ENCODE data around the gene ENTREP1. TPM values are rescaled to one million over a fixed set of nuclear protein-coding genes. Genes with fewer than 3 reads are reported as not detected.

The ENTREP1 gene
- polyA plus RNA-seq, 1 of the 3 experiments (the other 2 are of a cell fraction) = not detected

DNA sequence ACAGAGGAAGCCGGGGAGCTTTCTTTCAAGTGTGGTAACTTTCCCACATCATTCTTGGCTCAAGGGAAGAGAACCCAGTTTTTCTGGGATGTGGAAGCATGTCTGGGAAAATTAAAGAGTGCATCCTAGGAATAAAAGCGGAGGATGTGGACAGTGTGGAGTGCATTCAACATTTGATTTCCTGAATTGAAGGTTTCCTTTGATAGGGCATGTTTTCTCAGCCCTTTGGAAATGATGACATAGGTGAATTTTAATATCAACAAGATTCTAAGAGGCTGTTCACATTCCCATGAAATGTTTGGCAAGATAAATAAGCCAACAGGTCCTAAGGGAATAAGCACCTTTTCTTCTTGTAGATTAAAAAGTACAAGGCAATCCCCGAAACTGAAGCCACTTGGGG lies 63.6 kb downstream of the ENTREP1 start:
- Histone ChIP-seq H3K9ac (no peak overlapping the region), H3K4me3 (ENCODE audit: low read depth in 2 of 2, low read length in 1 of 2) (no peak overlapping the region), H3K4me1 (ENCODE audit: control insufficient read depth in 1 of 2, insufficient read depth in 2 of 2, low read depth in 1 of 2, low read length in 1 of 2) (no peaks in the 10 kb centered on the region), H2AFZ (ENCODE audit: low read depth) (no peak overlapping the region), H3K36me3 (replicated peaks in 1 of 2; ENCODE audit: control insufficient read depth in 1 of 2, insufficient read depth in 2 of 2, low read length in 1 of 2) (no peaks in the 10 kb centered on the region), H4K20me1 (ENCODE audit: insufficient read depth) (no peaks in the 10 kb centered on the region), H3K79me2 (ENCODE audit: insufficient read depth) (no peaks in the 10 kb centered on the region), H3K4me2 (no peak overlapping the region), H3K27ac (ENCODE audit: low read depth in 2 of 2, low read length in 1 of 2) (no peak overlapping the region), H3K9me3 (no peaks in the 10 kb centered on the region), H3K27me3 (ENCODE audit: insufficient read depth) (peaks cover 9% of the 10 kb centered on the region; the same call in 1 of the 2 replicates), H3F3A (replicated peaks; ENCODE audit: insufficient read depth) (no peaks in the 10 kb centered on the region), H3K9me2 (no peaks in the 10 kb centered on the region)
- WGBS (ENCODE audit: low lambda C conversion rate) = 17% methylated on average over 3 of the region's 3 CpGs
- POLR2A ChIA-PET = no interaction called here
- CTCF ChIA-PET = no interaction called here
- DNase-seq = no peak
- no peak for TF ChIP-seq NFIC (IDR thresholded peaks at IDR 0.05; ENCODE audit: borderline replicate concordance)
- TF ChIP-seq RCOR1 (IDR thresholded peaks at IDR 0.05; ENCODE audit: low read length) = no peak
- no peak for TF ChIP-seq TEAD4 (IDR thresholded peaks at IDR 0.05; ENCODE audit: borderline replicate concordance, insufficient read depth)
- no peak for TF ChIP-seq RXRA (IDR thresholded peaks at IDR 0.05; ENCODE audit: borderline replicate concordance, low read depth)
- no peak for TF ChIP-seq ELF1 (IDR thresholded peaks at IDR 0.05)
- TF ChIP-seq JUND (IDR thresholded peaks at IDR 0.05) = no peak
- TF ChIP-seq RAD21 (IDR thresholded peaks at IDR 0.05; ENCODE audit: low read length) = no peak
- TF ChIP-seq PBX3 (IDR thresholded peaks at IDR 0.05) = no peak
- TF ChIP-seq TAF1 (IDR thresholded peaks at IDR 0.05; ENCODE audit: borderline replicate concordance, low read depth, low read length) = no peak
- no peak for TF ChIP-seq MXI1 (IDR thresholded peaks at IDR 0.05; ENCODE audit: low read depth, low read length)
- TF ChIP-seq USF2 (IDR thresholded peaks at IDR 0.05; ENCODE audit: borderline replicate concordance, low read depth, low read length) = no peak
- no peak for TF ChIP-seq GATA2 (CRISPR knock-in tag; IDR thresholded peaks at IDR 0.05)
- no peak for TF ChIP-seq MAX (IDR thresholded peaks at IDR 0.05; ENCODE audit: low read depth)
- no peak for TF ChIP-seq MEF2A (IDR thresholded peaks at IDR 0.05; ENCODE audit: borderline replicate concordance, low read depth)
- TF ChIP-seq, protein P1, sequence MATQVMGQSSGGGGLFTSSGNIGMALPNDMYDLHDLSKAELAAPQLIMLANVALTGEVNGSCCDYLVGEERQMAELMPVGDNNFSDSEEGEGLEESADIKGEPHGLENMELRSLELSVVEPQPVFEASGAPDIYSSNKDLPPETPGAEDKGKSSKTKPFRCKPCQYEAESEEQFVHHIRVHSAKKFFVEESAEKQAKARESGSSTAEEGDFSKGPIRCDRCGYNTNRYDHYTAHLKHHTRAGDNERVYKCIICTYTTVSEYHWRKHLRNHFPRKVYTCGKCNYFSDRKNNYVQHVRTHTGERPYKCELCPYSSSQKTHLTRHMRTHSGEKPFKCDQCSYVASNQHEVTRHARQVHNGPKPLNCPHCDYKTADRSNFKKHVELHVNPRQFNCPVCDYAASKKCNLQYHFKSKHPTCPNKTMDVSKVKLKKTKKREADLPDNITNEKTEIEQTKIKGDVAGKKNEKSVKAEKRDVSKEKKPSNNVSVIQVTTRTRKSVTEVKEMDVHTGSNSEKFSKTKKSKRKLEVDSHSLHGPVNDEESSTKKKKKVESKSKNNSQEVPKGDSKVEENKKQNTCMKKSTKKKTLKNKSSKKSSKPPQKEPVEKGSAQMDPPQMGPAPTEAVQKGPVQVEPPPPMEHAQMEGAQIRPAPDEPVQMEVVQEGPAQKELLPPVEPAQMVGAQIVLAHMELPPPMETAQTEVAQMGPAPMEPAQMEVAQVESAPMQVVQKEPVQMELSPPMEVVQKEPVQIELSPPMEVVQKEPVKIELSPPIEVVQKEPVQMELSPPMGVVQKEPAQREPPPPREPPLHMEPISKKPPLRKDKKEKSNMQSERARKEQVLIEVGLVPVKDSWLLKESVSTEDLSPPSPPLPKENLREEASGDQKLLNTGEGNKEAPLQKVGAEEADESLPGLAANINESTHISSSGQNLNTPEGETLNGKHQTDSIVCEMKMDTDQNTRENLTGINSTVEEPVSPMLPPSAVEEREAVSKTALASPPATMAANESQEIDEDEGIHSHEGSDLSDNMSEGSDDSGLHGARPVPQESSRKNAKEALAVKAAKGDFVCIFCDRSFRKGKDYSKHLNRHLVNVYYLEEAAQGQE (IDR thresholded peaks at IDR 0.05; ENCODE audit: low read depth, low read length) = no peak
- TF ChIP-seq SMC3 (IDR thresholded peaks at IDR 0.05; ENCODE audit: low read depth, low read length) = no peak
